GM19372 (cell line): Measurements from ENCODE around the gene TMEM165.
"Not testable (repeated sequence)": the region's sequence is repeated elsewhere in the genome, so short reads cannot be mapped to it uniquely, and the experiment has no call there.

Source experiments
- ATAC-seq: cut with Tn5 transposase; IDR thresholded peaks from one replicate; pipeline ENCODE4 v1.9.1; 2021; ENCODE audit warnings: mild to moderate bottlenecking, low read depth, moderate library complexity; ENCODE audit not compliant: unreplicated experiment

The TMEM165 gene

DNA sequence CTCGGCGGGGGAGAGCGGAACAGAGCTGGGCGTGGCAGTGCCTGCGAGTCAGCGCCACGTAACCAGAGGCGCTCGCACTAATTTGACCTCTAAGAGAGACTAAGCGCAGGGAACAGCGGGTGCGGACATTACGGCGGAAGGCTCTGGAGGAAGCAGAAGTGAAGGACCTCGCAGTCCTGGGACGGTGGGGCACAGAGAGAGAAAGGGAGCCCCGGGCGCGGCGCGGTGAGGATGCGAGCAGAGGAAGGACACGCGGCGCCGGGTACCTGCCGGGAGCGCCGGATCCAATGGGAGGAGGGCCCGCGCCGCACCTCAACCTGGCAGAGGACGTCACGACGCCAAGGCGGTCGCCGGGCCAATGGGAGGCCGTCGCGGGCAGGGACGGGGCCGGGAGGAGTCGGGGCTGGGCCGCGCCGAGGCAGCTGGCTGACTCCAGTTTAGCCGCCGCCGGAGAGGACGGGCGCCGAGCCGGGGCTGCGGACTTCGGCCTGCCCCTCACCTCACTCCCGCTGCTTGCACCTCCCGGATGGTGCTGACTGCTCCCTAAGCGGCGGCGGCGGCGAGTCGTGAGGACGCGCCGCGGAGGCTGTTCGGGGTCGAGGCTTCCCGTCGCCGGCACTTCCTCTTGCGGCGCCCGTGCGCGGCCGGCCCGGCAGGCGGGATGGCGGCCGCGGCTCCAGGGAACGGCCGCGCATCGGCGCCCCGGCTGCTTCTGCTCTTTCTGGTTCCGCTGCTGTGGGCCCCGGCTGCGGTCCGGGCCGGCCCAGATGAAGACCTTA is at the start of gene TMEM165:
Gene TMEM165 (plus strand): TSS at position 429 of the 779 bp plus-strand sequence. CDS start 233 bp downstream, at position 662.
- peak; percentile 93 for ATAC-seq

DNA sequence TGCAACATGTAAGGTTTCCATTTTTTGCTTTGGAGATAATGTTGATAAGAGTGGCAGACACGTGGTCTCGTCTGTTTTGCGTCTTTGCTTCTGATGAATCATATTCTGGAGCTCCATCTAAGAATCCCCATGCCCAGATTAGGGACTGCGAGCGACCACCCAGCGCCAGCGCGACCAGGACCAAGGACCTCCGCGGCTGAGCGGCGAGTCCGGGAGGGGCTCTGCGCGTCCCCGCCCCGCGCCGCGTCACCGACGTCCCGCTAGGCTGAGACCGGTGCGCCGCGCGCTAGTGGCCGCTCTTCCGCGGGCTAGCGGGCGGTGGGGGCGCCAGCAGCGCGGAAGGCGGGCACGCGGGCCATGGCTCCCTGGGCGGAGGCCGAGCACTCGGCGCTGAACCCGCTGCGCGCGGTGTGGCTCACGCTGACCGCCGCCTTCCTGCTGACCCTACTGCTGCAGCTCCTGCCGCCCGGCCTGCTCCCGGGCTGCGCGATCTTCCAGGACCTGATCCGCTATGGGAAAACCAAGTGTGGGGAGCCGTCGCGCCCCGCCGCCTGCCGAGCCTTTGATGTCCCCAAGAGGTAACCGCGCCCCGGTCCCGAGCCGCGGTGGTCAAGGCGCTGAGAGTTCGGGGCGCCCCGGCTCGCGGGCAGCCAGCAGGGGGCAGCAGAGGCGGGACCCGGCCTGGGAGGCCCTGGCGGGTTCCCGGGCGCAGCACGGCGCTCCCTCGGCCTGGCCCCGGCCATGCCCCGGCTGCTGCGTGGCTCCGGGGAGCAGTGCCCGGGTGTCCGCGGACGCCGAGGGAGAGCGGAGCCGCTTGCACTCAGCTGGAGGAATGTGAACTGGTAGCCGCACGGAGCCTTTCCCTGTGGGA is 49.5 kb upstream of the TMEM165 start, which contains the start of gene SRD5A3:
Gene SRD5A3 (plus strand): TSS at position 263 of the 871 bp plus-strand sequence. CDS start 95 bp downstream, at position 358.
- peak; percentile 91 for ATAC-seq

GRCh38 chr4:55346851-55347255 is 48.9 kb upstream of the TMEM165 start:
- ATAC-seq: peak; percentile 0

GRCh38 chr4:55347610-55348228 is 48.0 kb upstream of the TMEM165 start:
- no peak for ATAC-seq

GRCh38 chr4:55348466-55348865 is 47.3 kb upstream of the TMEM165 start:
- no peak for ATAC-seq

- ATAC-seq: not testable (repeated sequence)
These were observed 44.9 kb upstream of the TMEM165 start for GRCh38 chr4:55350870-55351269.

- ATAC-seq: no peak
These were observed 43.9 kb upstream of the TMEM165 start for GRCh38 chr4:55351824-55352223.

GRCh38 chr4:55352726-55353125 is 43.0 kb upstream of the TMEM165 start:
- no peak for ATAC-seq

- ATAC-seq: not testable (repeated sequence)
These were observed 42.5 kb upstream of the TMEM165 start for GRCh38 chr4:55353228-55353747.

- no peak for ATAC-seq
These were observed 41.1 kb upstream of the TMEM165 start for GRCh38 chr4:55354648-55355047.

DNA sequence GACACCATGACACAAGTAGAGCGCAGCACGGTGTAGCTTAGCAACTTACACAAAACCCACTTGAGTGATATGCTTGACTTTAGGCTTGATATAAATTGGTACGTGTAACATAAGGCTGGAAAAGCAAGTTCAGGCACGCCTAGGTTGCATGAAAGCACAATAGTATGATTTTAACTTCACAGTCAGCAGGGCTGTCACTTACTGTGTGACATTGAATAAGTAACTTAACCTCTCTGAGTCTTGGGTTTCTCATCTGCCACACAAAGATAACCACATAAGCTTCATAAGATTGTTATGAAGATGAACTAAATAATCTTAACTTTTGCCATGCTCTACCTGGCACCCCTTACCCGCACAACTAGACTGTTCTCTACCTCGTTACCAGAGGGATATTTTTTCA is 40.2 kb upstream of the TMEM165 start:
- no peak for ATAC-seq

DNA sequence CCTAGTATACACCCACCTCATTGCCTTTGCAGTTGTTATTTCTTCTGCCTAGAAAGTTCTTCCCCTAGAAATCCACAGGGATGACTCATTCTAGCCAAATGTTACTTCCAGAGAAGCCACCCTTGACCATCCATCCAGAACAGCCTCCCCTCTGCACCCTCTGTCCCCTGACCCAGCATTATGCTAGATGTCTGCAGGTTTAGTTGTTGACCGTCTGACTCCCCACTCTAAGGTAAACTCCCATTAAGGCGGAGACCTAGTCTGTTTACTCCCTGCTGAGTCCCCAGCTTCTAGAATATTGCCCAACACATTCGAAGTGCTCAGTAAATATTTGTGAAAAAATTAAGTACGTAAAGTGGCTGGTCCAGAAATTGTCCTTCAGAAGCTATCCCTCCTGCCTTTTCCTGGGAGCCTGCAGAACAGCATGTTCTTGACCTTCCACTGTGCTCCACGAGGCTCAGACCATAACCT is 38.7 kb upstream of the TMEM165 start:
- ATAC-seq: no peak

DNA sequence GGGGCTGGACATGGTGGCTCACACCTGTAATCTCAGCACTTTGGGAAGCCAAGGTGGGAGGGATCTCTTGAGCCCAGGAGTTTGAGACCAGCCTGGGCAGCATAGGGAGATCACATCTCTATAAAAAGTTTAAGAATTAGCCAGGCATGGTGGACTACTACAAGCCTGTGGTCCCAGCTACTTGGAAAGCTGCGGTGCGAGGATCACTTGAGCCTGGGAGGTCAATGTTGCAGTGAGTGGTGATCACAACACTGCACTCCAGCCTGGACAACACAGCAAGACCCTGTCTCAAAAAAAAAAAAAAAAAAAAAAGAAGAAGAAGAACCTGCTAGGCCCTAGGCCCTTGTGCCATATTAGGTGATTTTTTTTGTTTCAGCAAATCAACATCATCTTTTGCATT is 37.5 kb upstream of the TMEM165 start:
- ATAC-seq: no peak

DNA sequence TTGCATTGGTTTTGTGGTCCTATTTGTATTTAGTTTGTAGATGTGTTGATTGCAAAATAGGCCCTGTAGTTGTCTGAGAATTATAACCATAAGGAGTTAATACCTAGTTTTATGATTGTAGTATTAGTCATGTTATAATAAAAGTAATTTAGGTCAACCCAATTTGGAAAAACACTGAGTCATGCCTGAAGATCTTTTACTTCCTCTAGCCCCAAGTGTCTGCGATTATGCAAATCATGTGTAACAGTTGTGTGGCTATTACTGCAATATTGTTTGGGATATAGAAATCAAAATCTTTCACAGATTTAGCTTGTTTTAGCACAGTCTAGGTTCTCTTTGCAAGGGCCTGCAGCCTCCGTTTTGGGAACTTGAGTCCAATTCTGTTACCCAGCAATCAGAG is 37.1 kb upstream of the TMEM165 start:
- peak; percentile 67 for ATAC-seq

- no peak for ATAC-seq
These were observed 36.3 kb upstream of the TMEM165 start for GRCh38 chr4:55359397-55359916.

- not testable (repeated sequence) for ATAC-seq
These were observed 32.8 kb upstream of the TMEM165 start for GRCh38 chr4:55362938-55363337.

- ATAC-seq: no peak
These were observed 31.9 kb upstream of the TMEM165 start for GRCh38 chr4:55363691-55364351.

- no peak for ATAC-seq
These were observed 30.9 kb upstream of the TMEM165 start for GRCh38 chr4:55364691-55365344.

DNA sequence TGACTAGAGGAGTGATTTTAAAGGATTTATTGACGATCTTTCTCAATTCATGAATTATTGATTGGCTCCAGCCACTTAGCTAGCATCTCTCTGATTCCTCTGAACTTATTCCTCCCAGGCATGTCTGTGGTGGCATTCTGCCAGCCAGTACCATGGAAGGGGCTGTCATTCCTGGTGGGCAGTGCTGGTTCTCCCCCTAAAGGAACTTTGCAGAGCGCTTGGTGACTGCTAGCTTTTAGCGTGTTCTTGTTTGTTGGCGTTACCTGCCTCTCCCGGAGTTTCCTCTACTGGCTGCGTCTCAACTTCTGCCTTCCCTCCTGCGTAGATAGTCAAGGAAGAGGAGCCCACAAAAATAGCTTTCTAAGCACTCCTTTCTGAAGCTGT is 30.4 kb upstream of the TMEM165 start:
- ATAC-seq: no peak
